Measurements from ENCODE around the gene ISG15. TPM values are rescaled to one million over a fixed set of nuclear protein-coding genes. Genes with fewer than 3 reads are reported as not detected.

The ISG15 gene
- total and polyA plus RNA-seq, 2 of the 13 experiments (the other 11 are each of a cell fraction or from before 2014, with no cell fraction given): 42.1 to 54.9 TPM

DNA sequence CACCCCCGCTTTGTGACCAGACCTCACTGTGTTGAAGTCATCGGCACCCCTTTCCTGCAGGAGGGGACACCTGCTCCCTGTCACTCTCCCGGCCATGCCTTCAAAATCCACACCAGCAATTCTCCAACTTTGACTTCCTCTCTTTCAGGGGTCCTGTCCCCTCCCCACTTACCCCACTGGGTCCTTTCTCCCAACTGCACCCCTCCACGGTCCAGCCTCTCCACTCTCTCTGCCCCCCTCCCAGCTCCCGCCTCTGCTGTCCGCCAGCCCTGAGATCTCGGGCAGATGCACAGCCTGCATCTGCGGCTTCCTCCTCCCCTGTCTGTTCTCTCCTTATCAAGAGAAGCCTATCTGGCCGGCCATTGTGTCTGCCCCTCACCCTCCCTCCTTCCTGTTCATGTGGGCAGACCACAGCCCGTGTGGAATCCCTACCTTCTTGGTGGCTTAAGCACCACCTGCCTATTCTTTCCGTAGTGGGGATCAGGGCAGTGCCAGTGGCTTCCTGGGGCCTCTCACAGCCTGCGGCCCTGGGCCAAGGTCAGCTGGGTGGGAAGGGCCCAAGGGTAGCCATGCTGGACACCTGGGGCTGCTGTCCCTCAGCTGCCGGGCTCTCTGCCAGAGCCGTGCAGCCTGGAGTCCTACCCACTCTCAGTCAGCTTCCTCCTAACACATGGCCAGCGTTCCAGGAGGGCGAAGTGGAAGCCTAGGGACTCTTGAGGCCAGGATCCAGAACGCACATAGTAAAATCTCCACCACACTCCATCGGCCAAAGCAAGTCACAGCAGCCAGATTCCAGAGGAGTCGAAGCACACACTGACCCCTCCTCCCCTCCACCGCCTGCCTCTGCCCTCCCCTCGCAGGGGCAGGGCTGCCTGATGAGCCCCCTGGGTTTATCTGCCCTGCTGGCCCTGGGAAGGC is 8.3 kb upstream of the ISG15 start (continued):
- TF ChIP-seq, protein P1, sequence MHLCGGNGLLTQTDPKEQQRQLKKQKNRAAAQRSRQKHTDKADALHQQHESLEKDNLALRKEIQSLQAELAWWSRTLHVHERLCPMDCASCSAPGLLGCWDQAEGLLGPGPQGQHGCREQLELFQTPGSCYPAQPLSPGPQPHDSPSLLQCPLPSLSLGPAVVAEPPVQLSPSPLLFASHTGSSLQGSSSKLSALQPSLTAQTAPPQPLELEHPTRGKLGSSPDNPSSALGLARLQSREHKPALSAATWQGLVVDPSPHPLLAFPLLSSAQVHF (CRISPR knock-in tag; IDR thresholded peaks at IDR 0.05): no peak
- TF ChIP-seq KLF12 (CRISPR knock-in tag; IDR thresholded peaks at IDR 0.05; ENCODE audit: borderline replicate concordance) (no peak), ZNF878 (CRISPR knock-in tag; IDR thresholded peaks at IDR 0.05) (no peak), TEAD2 (CRISPR knock-in tag; IDR thresholded peaks at IDR 0.05) (no peak), CENPT (CRISPR knock-in tag; IDR thresholded peaks at IDR 0.05; ENCODE audit: low read depth) (no peak; the same call in 1 of the 2 replicates), ZBTB43 (CRISPR knock-in tag; conservative IDR thresholded peaks at IDR 0.05) (no peak), IKZF4 (CRISPR knock-in tag; IDR thresholded peaks at IDR 0.05; ENCODE audit: borderline replicate concordance, low read depth, not compliant biosample characterization) (no peak), ZNF790 (CRISPR knock-in tag; IDR thresholded peaks at IDR 0.05; ENCODE audit: borderline replicate concordance) (no peak), ZNF570 (CRISPR knock-in tag; IDR thresholded peaks at IDR 0.05; ENCODE audit: borderline replicate concordance) (no peak), TCF7L2 (IDR thresholded peaks at IDR 0.05; ENCODE audit: low read depth, low read length) (no peak), DPF2 (CRISPR knock-in tag; IDR thresholded peaks at IDR 0.05; ENCODE audit: borderline replicate concordance, low read depth) (no peak), SP140L (CRISPR knock-in tag; IDR thresholded peaks at IDR 0.05; ENCODE audit: borderline replicate concordance) (no peak), ATM (IDR thresholded peaks at IDR 0.05; ENCODE audit: borderline replicate concordance) (no peak), ZNF30 (CRISPR knock-in tag; IDR thresholded peaks at IDR 0.05) (no peak), KAT8 (CRISPR knock-in tag; IDR thresholded peaks at IDR 0.05) (no peak), ZSCAN9 (CRISPR knock-in tag; IDR thresholded peaks at IDR 0.05; ENCODE audit: borderline replicate concordance) (no peak; the same call in 1 of the 2 replicates), ZNF556 (CRISPR knock-in tag; IDR thresholded peaks at IDR 0.05; ENCODE audit: borderline replicate concordance) (no peak), NONO (IDR thresholded peaks at IDR 0.05) (no peak), NONO (CRISPR knock-in tag; conservative IDR thresholded peaks at IDR 0.05) (peak; percentile 79), KLF11 (CRISPR knock-in tag; IDR thresholded peaks at IDR 0.05) (no peak), ZFX (CRISPR knock-in tag; IDR thresholded peaks at IDR 0.05; ENCODE audit: low read depth) (peak; percentile 80), KDM4B (CRISPR knock-in tag; IDR thresholded peaks at IDR 0.05) (no peak), ZFP37 (CRISPR knock-in tag; IDR thresholded peaks at IDR 0.05; ENCODE audit: borderline replicate concordance) (no peak)
- TF ChIP-seq, protein P2, sequence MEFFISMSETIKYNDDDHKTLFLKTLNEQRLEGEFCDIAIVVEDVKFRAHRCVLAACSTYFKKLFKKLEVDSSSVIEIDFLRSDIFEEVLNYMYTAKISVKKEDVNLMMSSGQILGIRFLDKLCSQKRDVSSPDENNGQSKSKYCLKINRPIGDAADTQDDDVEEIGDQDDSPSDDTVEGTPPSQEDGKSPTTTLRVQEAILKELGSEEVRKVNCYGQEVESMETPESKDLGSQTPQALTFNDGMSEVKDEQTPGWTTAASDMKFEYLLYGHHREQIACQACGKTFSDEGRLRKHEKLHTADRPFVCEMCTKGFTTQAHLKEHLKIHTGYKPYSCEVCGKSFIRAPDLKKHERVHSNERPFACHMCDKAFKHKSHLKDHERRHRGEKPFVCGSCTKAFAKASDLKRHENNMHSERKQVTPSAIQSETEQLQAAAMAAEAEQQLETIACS (CRISPR knock-in tag; IDR thresholded peaks at IDR 0.05): no peak
- TF ChIP-seq, protein P3, sequence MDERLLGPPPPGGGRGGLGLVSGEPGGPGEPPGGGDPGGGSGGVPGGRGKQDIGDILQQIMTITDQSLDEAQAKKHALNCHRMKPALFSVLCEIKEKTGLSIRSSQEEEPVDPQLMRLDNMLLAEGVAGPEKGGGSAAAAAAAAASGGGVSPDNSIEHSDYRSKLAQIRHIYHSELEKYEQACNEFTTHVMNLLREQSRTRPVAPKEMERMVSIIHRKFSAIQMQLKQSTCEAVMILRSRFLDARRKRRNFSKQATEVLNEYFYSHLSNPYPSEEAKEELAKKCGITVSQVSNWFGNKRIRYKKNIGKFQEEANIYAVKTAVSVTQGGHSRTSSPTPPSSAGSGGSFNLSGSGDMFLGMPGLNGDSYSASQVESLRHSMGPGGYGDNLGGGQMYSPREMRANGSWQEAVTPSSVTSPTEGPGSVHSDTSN (CRISPR knock-in tag; IDR thresholded peaks at IDR 0.05): no peak
- TF ChIP-seq, protein P4, sequence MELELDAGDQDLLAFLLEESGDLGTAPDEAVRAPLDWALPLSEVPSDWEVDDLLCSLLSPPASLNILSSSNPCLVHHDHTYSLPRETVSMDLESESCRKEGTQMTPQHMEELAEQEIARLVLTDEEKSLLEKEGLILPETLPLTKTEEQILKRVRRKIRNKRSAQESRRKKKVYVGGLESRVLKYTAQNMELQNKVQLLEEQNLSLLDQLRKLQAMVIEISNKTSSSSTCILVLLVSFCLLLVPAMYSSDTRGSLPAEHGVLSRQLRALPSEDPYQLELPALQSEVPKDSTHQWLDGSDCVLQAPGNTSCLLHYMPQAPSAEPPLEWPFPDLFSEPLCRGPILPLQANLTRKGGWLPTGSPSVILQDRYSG (CRISPR knock-in tag; IDR thresholded peaks at IDR 0.05): no peak

Measured in HepG2 (cell line).